A549 (cell line): ENCODE measurements around the gene SNAPIN. TPM values are rescaled to one million over a fixed set of nuclear protein-coding genes. Genes with fewer than 3 reads are reported as not detected.

Source experiments
- ATAC-seq, 2 experiments: fragments of 200-7000 bp in 1 of 2; fragments of >200 bp in 1 of 2; cut with Nextera tagmentation in 1 of 2; cut with Tn5 transposase in 1 of 2; 3 replicates each; pipeline versions ENCODE4 v1.8.0 to v1.9.1; 2018 to 2020; ENCODE audit warnings: mild to moderate bottlenecking in 1 of 2, moderate library complexity in 1 of 2
- CTCF ChIA-PET: fragments of 300-600 bp; sonication (Branson Sonifier 250); formaldehyde crosslinking; extraction: SDS; loops from one replicate; lab custom pipeline; 2021; ENCODE audit warnings: antibody characterized with exemption, inconsistent platforms; lab: Yijun Ruan, JAX
- POLR2A ChIA-PET: fragments of 350-600 bp; formaldehyde crosslinking; extraction: SDS; loops from one replicate; lab custom pipeline; 2021; ENCODE audit warnings: antibody characterized with exemption, inconsistent platforms; lab: Yijun Ruan, JAX
- DNase-seq, 2 experiments: peaks; one replicate each; pipeline versions ENCODE4 v3.0.0 to v3.0.0-alpha.2; 2011 to 2016; ENCODE audit warnings: low read depth in 1 of 2, low spot score in 1 of 2
- FAIRE-seq: peaks from 2 replicates; lab custom pipeline; 2011; peaks lifted over from hg19 to GRCh38; lab: Jason Lieb, UNC
- H3K27ac ChIP-seq, 2 experiments: fragments of >200 bp; sonication (Bioruptor Twin); formaldehyde crosslinking; 3 replicates each; pipeline ENCODE4 v1.5.1; 2016 to 2017
- H3K4me1 ChIP-seq: fragments of >200 bp; sonication (Bioruptor Twin); formaldehyde crosslinking; 3 replicates; pipeline ENCODE4 v1.6.1; 2016
- H3K4me2 ChIP-seq: fragments of >200 bp; sonication (Bioruptor Twin); formaldehyde crosslinking; 3 replicates; pipeline ENCODE4 v1.6.1; 2016
- H3K4me3 ChIP-seq: fragments of >200 bp; sonication (Bioruptor Twin); formaldehyde crosslinking; 3 replicates; pipeline ENCODE4 v1.5.1; 2016
- H3K9me3 ChIP-seq: fragments of >200 bp; sonication (Bioruptor Twin); formaldehyde crosslinking; 3 replicates; pipeline ENCODE4 v1.6.1; 2016
- CBX2 ChIP-seq: fragments of 200-600 bp; sonication (generic); IDR thresholded peaks from 2 replicates; pipeline ENCODE4 v1.6.1; 2016; ENCODE audit warnings: low read depth, mild to moderate bottlenecking, borderline replicate concordance
- CEBPB ChIP-seq, 2 experiments: fragments of >200 bp in 1 of 2; sonication (Bioruptor Twin) in 1 of 2; formaldehyde crosslinking in 1 of 2; IDR thresholded peaks; 2 replicates each; pipeline ENCODE4 v1.6.1; 2012 to 2016
- E2F6 ChIP-seq: IDR thresholded peaks from 2 replicates; pipeline ENCODE4 v1.6.1; 2012; ENCODE audit warnings: low read depth, borderline replicate concordance
- ELK1 ChIP-seq: fragments of 150-350 bp; IDR thresholded peaks from 2 replicates; pipeline ENCODE4 v1.6.1; 2014; ENCODE audit warnings: low read depth, mild to moderate bottlenecking, low read length
- GATA3 ChIP-seq: IDR thresholded peaks from 2 replicates; pipeline ENCODE4 v1.6.1; 2012; ENCODE audit warnings: borderline replicate concordance
- HES2 ChIP-seq: fragments of >200 bp; sonication (Bioruptor Twin); formaldehyde crosslinking; IDR thresholded peaks from 2 replicates; pipeline ENCODE4 v1.6.1; 2016
- HMGXB4 ChIP-seq: fragments of 250-450 bp; sonication (Bioruptor Pico); IDR thresholded peaks from 2 replicates; pipeline ENCODE4 v1.5.0; 2021; ENCODE audit warnings: mild to moderate bottlenecking, moderate library complexity, borderline replicate concordance
- HOXA7 ChIP-seq: fragments of 250-450 bp; sonication (Bioruptor Pico); IDR thresholded peaks from 2 replicates; pipeline ENCODE4 v1.5.0; 2020; ENCODE audit warnings: mild to moderate bottlenecking, moderate library complexity
- HOXB13 ChIP-seq: fragments of 250-450 bp; sonication (Bioruptor Pico); IDR thresholded peaks from 2 replicates; pipeline ENCODE4 v1.5.0; 2020; ENCODE audit warnings: low read depth, mild to moderate bottlenecking, moderate library complexity
- JUNB ChIP-seq: fragments of >200 bp; sonication (Bioruptor Twin); formaldehyde crosslinking; IDR thresholded peaks from 2 replicates; pipeline ENCODE4 v1.6.1; 2016
- KDM5A ChIP-seq: fragments of 200-600 bp; sonication (generic); IDR thresholded peaks from 2 replicates; pipeline ENCODE4 v1.6.1; 2016; ENCODE audit warnings: antibody characterized with exemption, mild to moderate bottlenecking
- MAZ ChIP-seq: fragments of 150-350 bp; IDR thresholded peaks from 2 replicates; pipeline ENCODE4 v1.6.1; 2014; ENCODE audit warnings: antibody characterized with exemption, low read depth, low read length, borderline replicate concordance
- PBX3 ChIP-seq: IDR thresholded peaks from 2 replicates; pipeline ENCODE4 v1.6.1; 2012
- RCOR1 ChIP-seq: fragments of 150-350 bp; IDR thresholded peaks from 2 replicates; pipeline ENCODE4 v1.6.1; 2014; ENCODE audit warnings: antibody characterized with exemption, low read length, low read depth
- REST ChIP-seq: fragments of 200-600 bp; sonication (generic); IDR thresholded peaks from 2 replicates; pipeline ENCODE4 v1.6.1; 2016; ENCODE audit warnings: antibody characterized with exemption, mild to moderate bottlenecking, moderate library complexity
- RNF2 ChIP-seq: fragments of 200-600 bp; sonication (generic); IDR thresholded peaks from 2 replicates; pipeline ENCODE4 v1.6.1; 2016; ENCODE audit warnings: low read depth, mild to moderate bottlenecking, antibody characterized with exemption, moderate library complexity, borderline replicate concordance
- TFCP2L1 ChIP-seq: fragments of 250-450 bp; sonication (Bioruptor Pico); IDR thresholded peaks from 2 replicates; pipeline ENCODE4 v1.5.0; 2021; ENCODE audit warnings: mild to moderate bottlenecking
- ZNF302 ChIP-seq: fragments of 250-450 bp; sonication (Bioruptor Pico); IDR thresholded peaks from 2 replicates; pipeline ENCODE4 v1.9.0; 2021; ENCODE audit warnings: inconsistent platforms, mild to moderate bottlenecking, moderate library complexity
- WGBS: methylation state at CpG from one replicate; pipeline ENCODE4 v1.1.6; 2017; ENCODE audit errors: missing lambda C conversion rate; 5-methylcytosine and 5-hydroxymethylcytosine counted together
- polyA plus RNA-seq, 4 experiments: library from polyadenylated mRNA; depleted of rRNA in 3 of 4; stranded (reverse); fragments of >200 nt; fragmentation: RNase III in 1 of 4; extraction: RNeasy Plus Mini Kit Qiagen cat#74134 plus additional on column Dnase treatment in 1 of 4; gene quantifications; 2 replicates in 3 of 4; 3 replicates in 1 of 4; pipeline ENCODE4 v1.2.3, GENCODE V29; 2011 to 2017

Gene SNAPIN
- polyA plus RNA-seq, 2 of the 4 experiments (the other 2 are of a cell fraction) = 52.6 to 71.4 TPM

GRCh38 chr1:153619171-153619570 lies 39.3 kb upstream of the SNAPIN start:
- DNase-seq (no peak), ATAC-seq (no peak), FAIRE-seq (no peak)
- no peak overlapping the region for H3K4me2 ChIP-seq
- POLR2A ChIA-PET = interaction anchor here (0.9 kb wide), 1 partner anchor 8 kb away, joined by 5 read pairs; the partner anchor contains the start of gene S100A13
- no peaks in the 10 kb centered on the region for H3K9me3 ChIP-seq
- 97% methylated on average over 6 of the region's 6 CpGs for WGBS
- CTCF ChIA-PET = interaction anchor here (0.6 to 18.3 kb wide), 7 partner anchors 9 to 124 kb away, joined by 3 to 253 read pairs (median 4); partner anchors contain the start of genes S100A1, S100A13 and S100A6
- peaks cover 15% of the 10 kb centered on the region for H3K4me1 ChIP-seq
- TF ChIP-seq RNF2 (no peak), ZNF302 (CRISPR knock-in tag) (no peak), RCOR1 (no peak), CEBPB (IDR thresholded peaks at IDR 0.05) (no peak), PBX3 (no peak), TFCP2L1 (CRISPR knock-in tag) (no peak), HOXB13 (no peak)
- no peak overlapping the region for H3K27ac ChIP-seq
- no peak overlapping the region for H3K4me3 ChIP-seq

- FAIRE-seq = no peak
- Histone ChIP-seq H3K9me3 (no peaks in the 10 kb centered on the region), H3K4me2 (no peak overlapping the region), H3K4me3 (no peak overlapping the region), H3K4me1 (peaks cover 16% of the 10 kb centered on the region), H3K27ac (no peak overlapping the region)
- no peak for DNase-seq
- TF ChIP-seq KDM5A = no peak
- TF ChIP-seq MAZ = no peak
- no peak for TF ChIP-seq HMGXB4 (CRISPR knock-in tag)
- no peak for TF ChIP-seq REST
- no peak for TF ChIP-seq GATA3
- TF ChIP-seq JUNB = no peak
- no peak for TF ChIP-seq RCOR1
- TF ChIP-seq ELK1 = no peak
- TF ChIP-seq HOXA7 (CRISPR knock-in tag) = no peak
- TF ChIP-seq E2F6 = no peak
- no peak for TF ChIP-seq CBX2
- no peak for TF ChIP-seq HOXB13
- no peak for TF ChIP-seq HES2
- TF ChIP-seq RNF2 = no peak
- TF ChIP-seq CEBPB (IDR thresholded peaks at IDR 0.05) = no peak
- ATAC-seq = no peak
- ChIA-PET POLR2A (interaction anchor here (2.0 kb wide), 1 partner anchor 11 kb away, joined by 9 read pairs; the partner anchor contains the start of gene CHTOP), CTCF (interaction anchor here (0.9 to 18.3 kb wide), 7 partner anchors 8 to 113 kb away, joined by 3 to 253 read pairs (median 4); partner anchors contain the start of gene CHTOP)
- 81% methylated on average over 7 of the region's 7 CpGs for WGBS
Measured at GRCh38 chr1:153623101-153623500, 35.4 kb upstream of the SNAPIN start.
